T-helper 22 cell (primary cell): Measurements from ENCODE around the gene CPSF3.
"Not testable (repeated sequence)": the region's sequence is repeated elsewhere in the genome, so short reads cannot be mapped to it uniquely, and the experiment has no call there.

ENCODE experiments used
- DNase-seq: peaks from one replicate; pipeline ENCODE4 v3.0.0-alpha.2; 2020; ENCODE audit warnings: low read depth

The CPSF3 gene

DNA sequence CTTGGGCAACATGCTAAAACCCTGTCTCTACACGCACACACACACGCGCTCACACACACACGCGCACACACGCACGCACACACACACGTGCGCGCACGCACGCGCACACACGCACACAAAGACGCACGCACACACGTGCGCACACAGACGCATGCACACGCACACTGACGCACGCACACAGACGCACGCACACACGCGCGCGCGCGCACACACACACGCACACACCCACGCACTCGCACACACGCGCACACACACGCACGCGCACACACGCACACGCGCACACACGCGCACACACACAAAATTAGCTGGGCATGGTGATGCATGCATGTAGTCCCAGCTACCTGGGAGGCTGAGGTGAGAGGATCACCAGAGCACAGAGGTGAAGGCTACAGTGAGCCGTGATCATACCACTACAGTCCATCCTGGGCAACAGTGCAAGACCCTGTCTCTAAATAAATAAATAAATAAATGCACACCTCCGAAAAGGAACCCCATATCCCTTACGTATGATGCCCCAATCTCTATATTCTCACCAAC lies 42.8 kb downstream of the CPSF3 start:
- no peak for DNase-seq

DNA sequence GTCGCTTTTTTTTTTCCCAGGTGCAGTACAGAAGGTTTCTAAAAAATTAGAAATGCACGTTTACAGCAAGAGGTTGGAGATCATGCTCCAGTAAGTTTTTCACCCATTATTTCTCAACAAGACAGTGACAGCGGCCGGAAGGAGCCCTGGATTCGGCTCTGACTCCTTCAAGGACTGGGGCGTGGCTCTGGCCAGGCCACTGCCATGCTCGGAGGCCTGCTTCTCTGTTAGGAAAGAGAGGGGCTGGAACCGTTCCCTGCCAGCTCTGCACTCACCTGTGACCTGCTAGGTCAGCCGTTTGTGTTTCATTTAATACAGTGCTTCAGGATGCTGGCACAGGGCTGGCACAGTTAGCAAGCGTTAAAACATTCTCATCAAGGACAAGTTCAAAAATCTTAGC lies 44.2 kb downstream of the CPSF3 start:
- DNase-seq, result no peak

DNA sequence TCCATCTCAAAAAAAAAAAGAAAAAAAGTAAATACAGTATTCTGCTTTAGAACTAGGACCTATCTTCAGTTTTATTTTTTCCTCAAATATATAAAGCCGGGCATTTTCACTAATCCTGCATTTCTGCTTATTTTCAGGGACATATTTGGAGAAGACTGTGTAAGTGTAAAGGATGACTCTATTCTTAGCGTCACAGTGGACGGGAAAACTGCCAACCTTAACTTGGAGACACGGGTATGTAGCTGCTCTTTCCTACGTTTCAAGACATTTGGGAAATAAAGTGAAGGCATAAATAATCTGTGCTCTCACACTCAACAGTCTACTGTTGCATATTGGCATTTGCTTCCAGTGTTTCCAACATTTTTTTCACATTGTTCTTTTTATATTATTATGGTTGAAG lies 47.8 kb downstream of the CPSF3 start:
- DNase-seq, result no peak

DNA sequence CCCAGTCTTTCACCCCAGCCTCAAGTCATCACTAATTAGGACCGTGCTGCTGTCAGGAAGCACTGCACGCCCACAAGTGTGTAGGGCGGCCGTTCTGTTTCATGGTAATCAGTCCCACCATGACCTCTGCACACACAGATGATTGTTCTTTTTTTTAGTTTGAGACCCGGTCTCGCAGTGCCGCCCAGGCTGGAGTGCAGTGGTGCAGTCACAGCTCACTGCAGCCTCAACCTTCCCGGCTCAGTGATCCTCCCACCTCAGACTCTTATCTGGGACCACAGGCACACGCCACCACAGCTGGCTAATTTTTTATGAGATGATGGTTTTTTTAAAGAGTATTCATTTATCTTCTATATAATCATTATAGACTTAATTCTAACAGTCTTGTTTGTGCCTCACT lies 49.1 kb downstream of the CPSF3 start:
- no peak for DNase-seq

DNA sequence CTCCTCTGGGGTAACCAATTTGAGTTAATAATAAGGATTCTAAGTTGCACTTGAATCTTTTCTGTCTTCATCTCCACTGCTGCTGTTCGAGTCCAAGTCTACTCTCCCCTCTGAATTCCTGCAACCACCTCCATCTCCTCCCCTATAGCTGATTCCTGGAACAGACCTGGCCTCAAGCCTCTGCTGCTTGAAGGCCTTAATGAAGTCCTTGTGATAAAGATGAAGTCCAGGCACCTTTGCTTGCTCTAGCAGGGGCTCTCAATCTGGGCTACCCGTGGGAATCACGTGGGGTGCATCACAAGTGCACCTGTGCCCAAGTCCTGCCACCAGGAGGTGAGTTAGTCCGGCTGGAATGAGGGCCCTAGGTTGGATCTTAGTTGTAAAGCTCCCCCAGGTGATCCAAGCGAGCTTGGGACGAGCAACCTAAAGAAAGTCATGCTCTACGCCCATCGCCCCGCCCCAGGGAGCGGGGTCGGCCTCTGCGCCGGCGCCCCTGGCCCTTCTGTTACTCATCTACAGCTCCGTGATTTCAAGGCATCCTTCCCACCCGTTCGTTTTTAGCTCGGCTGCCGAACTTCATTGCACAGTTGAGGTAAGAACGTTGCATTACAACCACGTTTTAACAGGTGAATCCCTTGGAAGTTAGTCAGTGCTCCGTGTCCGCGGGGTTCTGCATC lies 50.0 kb downstream of the CPSF3 start:
- DNase-seq, result peak; percentile 5

DNA sequence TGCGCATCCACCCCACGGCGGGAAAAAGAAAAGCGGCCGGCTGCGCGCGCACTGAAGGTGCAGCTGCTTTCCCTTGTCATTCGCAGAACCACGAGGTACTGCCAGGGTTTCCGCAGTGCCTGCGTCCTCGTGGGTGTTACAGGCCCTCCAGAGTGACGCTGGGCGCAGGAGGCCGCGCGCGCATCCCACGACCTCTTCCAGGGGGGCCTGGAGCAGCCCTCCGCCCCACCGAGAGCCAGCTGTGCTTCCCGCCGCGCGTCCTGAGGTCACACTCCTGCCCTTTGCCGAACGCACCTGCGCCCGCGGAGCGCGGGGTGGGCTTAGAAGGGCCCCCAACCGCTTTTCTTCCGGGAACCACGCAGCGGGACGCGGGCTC lies 50.5 kb downstream of the CPSF3 start:
- DNase-seq, result peak; percentile 52

DNA sequence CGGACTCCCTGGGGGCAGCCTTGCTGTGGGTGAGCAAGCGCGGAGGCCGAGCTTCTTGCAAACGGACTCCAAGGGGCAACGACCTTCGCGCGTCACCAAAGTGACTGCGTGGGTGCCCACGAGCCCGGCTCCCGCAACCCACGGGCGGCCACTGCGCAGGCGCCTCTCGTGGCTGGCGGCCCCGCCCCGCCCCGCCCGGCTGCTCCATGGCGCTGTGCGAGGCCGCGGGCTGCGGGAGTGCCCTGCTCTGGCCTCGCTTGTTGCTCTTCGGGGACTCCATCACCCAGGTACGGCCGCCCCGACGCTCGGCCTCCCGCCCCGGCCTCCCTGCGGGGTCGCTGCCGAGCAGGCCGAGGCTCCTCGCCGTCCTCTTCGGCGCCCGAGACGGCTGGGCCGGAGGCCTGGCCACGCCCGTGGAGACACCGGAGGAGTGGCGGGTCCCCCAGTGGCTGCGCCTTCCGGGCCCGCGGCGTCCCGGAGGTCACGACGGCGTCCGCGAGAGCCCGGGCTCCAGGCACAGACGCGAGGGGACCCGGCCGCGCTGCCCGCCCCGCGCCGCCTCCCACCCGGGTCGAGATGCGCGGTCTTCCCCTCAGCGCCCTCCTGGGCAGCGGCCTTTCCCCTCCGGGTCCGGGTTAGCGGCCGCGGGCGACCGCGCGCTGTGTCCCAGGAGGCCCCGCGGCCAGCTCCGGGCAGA lies 51.1 kb downstream of the CPSF3 start, which contains the start of gene IAH1:
Gene IAH1, plus strand, starts transcription at position 191 of the 697 bp plus-strand sequence. Its CDS starts 16 bp downstream, at position 207.
- peak; percentile 67 for DNase-seq

DNA sequence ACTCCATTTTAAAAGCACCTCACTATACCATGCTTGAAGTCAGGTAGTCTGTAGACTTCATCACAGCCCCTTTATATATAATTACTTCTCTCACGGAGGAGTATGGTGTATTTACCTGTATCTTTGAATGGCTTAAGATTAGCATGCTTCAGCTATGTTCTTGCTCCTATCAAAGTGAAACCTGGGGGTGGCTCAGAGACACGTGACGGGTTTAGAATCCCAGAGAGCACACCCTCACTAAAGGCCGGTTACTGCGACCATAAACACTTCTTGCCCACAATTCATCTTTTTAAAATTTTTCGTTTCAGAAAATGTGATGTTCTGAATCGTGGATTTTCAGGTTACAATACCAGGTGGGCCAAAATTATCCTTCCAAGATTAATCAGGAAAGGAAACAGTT lies 54.5 kb downstream of the CPSF3 start:
- no peak for DNase-seq

DNA sequence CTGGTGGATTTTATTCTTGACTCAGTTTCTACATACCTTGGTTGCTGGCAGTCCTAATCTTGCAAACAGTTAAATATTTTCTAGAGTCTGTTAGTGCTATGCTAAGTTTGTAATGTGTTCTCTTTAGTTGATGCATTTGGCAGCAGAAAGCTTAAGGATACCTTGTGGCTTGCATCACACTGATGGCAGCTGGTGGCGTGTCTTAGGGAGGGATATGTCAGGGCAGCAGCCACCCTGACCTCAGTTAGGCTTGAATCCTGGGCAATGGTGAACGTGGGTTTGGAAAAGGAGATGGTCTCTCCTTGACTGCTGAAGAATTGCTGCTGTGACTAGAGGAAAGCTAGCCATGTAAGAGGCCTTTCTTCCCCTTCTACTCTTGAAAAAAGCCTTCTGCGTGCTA lies 55.1 kb downstream of the CPSF3 start:
- DNase-seq, result no peak

DNA sequence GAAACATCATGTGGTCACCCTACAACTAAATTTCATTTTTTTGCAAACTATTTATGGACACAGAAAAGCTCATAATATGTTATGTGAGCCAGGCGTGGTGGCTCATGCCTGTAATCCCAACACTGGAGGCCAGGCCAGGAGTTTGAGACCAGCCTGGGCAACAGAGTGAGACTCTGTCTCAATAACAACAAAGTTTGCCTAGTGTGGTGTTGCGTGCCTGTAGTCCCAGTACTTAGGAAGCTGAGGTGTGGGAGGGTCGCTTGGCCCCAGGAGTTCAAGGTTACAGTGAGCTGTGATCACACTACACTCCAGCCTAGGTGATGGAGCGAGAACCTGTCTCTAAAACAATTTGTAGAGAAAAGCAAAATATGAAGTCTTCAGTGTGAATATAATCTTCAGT lies 56.7 kb downstream of the CPSF3 start:
- DNase-seq, result no peak

DNA sequence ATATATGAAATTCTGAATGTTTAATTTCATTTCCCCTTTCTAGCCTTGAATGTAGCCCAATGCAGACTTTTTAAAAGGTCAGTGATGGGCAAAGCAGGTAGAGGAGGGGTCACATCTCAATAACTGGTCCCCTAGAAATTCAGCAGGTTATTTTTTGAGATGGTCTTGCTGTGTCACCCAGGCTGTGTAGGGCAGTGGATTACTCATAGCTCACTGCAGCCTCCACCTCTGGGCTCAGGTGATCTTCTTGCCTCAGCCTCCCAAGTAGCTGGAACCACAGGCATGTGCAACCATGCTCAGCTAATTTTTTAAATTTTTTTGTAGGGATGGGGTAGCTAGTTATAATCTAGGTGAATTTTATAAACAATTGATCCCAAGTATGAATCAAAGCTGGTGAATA lies 59.7 kb downstream of the CPSF3 start:
- DNase-seq, result no peak

DNA sequence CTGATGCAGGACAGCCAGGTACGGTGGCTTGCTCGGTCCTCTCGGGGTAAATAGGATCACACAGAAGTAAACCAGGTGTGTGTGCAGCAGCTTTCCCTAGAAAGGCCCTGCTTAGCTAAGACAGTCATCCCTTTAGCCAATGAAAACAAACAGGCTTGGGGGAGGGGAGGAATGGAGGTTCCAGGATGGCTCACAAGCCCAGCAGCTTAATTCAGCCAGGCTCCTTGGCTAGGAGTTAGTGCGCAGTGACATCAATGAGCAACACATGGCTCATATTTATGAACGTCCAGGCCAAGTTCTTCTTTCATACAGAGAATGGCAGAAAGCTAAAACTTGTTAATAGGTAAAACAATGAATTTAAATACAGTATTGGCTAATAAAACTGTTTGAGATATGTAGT lies 61.1 kb downstream of the CPSF3 start:
- DNase-seq, result no peak

DNA sequence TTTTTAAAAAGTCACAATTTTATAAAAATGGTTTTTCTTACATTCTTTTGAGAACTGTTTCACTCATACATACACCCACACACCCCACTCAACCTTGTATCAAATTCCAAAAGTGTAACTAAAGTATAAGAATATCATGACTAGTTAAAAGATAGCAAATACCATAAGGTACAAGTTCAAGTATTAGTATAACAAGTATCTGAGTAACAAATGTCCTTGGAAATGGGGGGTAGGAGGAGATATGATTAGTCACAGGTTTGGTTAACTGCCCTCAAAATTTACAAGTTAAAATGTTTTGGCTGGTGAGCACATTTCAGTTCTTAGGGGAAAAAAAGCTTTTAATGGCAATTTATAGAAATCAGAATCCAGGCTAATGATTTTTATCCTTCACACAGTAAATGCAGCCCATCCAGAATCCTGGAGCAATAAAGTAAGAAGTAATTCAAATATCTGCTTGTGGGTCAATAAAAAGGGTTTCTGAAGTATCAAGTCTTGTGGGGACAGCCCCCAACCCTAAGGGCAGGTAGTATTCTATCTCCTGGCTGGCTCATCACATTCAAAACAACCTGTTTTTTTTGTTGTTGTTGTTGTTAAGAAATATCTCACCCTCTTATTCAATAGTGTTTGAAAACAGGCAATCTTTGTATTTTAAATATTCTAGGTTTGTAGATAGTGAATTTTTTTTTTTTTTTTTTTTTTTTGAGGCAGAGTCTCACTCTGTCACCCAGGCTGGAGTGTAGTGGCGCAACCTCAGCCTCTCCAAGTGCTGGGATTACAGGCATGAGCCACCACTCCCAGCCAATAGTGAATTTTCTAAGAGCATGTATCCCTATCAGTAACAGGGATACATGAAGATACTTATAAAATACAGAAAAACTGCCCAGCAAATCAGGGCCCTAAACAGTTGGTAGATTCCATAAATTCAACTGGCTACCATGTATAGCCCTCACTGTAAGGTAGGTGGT lies 65.4 kb downstream of the CPSF3 start:
- no peak for DNase-seq

DNA sequence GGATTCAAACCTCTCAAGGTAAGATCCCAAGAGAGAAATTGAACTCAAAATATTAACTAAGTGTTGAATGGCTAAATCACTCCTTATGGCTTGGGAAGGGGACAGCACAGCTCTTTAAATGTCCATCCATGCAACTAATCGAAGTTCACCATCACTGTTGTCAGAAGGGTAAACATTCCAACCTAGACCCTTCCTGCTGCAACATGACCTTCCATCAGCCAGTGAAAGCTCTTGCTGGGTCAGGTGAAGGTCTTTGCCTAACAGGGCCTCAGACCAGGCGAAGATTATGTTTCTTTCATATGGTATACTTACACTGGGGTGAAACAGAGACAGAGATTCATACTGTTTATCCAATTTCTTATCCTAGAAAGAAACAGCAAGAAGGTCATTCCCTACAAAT lies 67.3 kb downstream of the CPSF3 start:
- no peak for DNase-seq

DNA sequence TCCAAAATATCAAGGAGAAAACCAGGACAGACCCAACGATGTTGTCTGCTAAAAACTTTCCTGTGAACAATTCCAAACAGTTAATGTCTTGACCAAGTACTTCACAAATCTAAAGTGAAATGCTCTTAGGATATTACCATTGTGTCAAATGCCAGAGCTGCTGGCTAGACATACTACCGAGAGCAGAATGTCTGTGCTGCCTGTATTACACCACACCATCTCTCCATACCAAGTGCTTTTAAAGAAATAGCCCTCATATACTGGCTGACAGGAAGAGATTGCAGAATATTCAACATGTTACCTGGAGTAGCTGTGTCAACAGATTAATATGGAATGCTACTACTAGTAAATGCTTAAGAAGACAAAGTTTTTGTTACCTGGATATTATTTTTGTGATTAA lies 69.5 kb downstream of the CPSF3 start:
- no peak for DNase-seq

DNA sequence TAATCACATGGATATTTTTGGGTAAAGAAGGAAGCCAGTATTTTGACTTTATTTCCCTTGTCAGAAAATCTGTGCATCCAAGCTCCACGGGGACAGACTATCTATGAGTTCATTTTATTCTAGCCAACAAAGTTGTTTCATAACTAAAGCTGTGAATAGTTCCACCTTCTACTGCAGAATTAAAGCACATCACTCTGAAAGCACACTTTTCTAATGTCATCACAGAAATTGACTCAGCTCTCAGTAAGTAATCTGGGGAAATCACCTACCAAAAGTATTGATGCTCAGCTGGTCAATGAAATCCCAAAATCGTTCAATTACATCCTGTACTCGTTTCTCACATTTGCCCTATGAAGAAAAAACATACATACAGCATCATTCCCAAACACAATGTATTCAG lies 70.0 kb downstream of the CPSF3 start:
- no peak for DNase-seq

DNA sequence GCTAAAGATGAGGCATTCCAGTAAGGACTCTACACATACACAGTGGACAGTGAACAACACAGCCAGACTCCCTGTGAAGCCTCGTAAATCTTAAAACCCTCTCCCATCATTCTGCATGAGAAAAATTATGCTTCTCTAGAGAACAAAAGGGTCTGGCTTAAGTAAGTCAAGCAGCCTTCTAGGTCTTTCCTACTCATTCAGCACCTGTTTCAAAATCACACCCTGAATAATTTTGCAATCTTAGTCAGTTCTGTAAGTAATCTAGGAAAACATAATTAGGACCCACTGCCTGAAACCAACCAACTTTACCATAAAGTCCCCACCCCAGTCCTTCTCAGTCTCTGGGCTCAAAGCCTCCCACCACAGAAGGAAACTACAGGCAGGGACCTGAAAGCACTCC lies 70.6 kb downstream of the CPSF3 start:
- DNase-seq, result no peak

DNA sequence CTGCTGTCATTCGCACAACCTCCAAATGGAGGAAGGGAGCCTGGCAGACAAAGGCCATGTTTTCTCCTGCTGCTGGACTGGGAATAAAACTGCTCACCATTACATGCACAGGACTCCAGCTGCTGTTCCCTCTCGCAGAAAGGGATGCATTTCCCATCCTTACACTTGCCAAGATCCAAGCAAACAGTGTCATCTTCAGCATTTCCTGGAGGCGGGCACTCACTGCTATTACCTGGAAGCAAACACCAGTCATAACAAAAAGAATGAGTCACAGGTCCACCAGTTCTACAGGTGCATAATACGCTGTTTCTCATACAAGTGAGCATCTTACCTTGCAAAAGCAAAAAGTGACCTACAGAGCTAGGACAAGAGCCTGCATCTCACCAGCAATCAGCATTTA lies 73.6 kb downstream of the CPSF3 start:
- DNase-seq, result no peak

DNA sequence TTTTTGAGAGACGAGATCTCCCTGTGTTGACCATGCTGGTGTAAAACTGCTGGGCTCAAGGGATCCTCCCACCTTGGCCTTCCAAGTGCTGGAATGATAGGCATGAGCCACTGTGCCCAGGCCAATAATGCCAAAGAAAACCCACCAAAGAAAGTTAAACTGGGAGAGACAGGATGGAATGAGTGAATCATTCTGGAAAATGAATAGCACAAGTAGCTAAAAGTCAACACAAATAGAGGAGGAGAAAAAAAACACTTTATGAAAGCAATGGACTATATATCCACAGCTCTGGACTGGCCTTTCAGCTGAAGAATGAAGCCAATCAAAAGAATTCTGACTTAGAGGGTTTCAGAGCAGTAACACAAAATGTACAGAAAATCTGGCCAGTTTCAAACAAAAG lies 74.8 kb downstream of the CPSF3 start:
- DNase-seq, result no peak

DNA sequence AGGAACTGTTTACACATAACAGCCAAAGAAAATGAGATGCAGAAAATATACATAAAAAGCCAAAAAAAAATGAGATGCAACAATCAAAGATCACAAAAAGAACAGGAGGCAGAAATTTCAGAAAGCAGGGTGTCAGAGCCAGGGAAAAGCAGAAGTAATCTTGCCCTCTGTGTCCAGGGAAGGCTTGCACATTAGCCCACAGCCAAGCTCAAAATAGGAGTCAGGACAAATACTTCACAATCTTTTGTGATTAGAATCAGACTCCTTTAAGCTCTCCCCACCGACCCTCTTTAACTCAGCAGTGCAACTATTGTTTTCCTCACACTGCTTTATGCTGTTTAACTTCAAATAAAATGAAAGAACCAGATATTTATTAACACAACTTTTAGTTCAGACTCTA lies 85.5 kb downstream of the CPSF3 start:
- DNase-seq, result no peak

DNA sequence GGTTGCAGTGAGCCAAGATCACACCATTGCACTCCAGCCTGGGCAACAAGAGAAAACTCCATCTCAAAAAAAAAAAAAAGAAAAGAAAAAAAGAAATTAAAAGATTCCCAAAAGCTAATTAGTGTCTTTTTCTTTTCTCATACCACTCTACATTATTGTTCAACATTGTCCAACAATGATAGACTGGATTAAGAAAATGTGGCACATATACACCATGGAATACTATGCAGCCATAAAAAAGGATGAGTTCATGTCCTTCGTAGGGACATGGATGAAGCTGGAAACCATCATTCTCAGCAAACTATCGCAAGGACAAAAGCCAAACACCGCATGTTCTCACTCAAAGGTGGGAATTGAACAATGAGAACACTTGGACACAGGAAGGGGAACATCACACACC lies 90.5 kb downstream of the CPSF3 start:
- DNase-seq, result not testable (repeated sequence)

DNA sequence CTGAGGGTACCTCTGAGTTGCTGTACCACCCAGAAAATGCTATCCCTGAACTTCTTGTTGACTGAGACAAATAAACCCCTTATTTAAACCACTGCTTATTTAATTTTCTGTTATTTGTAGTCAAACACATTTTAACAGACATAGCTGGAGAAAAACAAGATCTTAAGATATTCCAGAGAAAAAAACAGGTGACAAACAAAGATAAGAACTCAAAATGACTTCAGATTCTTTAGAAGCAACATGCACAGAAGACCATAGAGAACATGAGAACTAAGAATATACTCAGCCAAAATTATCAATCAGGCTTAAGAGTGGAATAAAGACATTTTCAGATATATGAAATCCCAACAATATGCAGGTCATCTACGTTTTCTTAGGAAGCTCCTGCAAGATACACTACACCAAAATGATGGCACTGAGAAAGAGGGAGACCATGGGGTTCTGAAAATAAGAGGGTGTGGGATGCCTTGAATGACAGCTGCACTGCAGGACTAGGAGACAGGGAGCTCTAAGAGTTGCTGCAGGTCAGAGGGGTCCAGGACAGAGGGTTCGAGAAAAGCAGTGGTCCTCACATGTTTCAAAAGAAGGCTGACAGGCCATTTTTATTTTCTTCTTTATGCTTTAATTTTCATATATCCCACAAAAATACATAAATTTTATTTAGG lies 93.8 kb downstream of the CPSF3 start:
- no peak for DNase-seq
